Activated B cell treated with CpG ODN at 0.5 μM for 24 hours (primary cell): ENCODE data around the gene C9orf152. TPM values are rescaled to one million over a fixed set of nuclear protein-coding genes. Genes with fewer than 3 reads are reported as not detected.
"Not testable (repeated sequence)": the region's sequence is repeated elsewhere in the genome, so short reads cannot be mapped to it uniquely, and the experiment has no call there.

Source experiments
- ATAC-seq: fragments of 200-7000 bp; cut with Tn5 transposase; one replicate; pipeline ENCODE4 v1.10.0; 2021; ENCODE audit warnings: low read depth, mild to moderate bottlenecking, moderate library complexity
- CTCF ChIA-PET: fragments of 350-600 bp; sonication (Branson Sonifier 250); formaldehyde crosslinking; loops from one replicate; lab custom pipeline; 2021; ENCODE audit warnings: antibody characterized with exemption; lab: Charles Lee
- POLR2A ChIA-PET: fragments of 350-600 bp; sonication (Branson Sonifier 250); formaldehyde crosslinking; loops from one replicate; lab custom pipeline; 2021; ENCODE audit warnings: antibody characterized with exemption; lab: Charles Lee
- DNase-seq: peaks from one replicate; pipeline ENCODE4 v3.0.0; 2022
- H3K27ac Mint-ChIP-seq: one replicate; pipeline ENCODE4 v1.8.0; 2020; ENCODE audit warnings: mixed read lengths
- H3K27me3 Mint-ChIP-seq: one replicate; pipeline ENCODE4 v1.8.0; 2021; ENCODE audit warnings: mixed read lengths
- H3K36me3 Mint-ChIP-seq: one replicate; pipeline ENCODE4 v1.8.0; 2021; ENCODE audit warnings: low read depth, mixed read lengths
- H3K4me1 Mint-ChIP-seq: one replicate; pipeline ENCODE4 v1.8.0; 2021; ENCODE audit warnings: mixed read lengths
- H3K4me3 Mint-ChIP-seq: one replicate; pipeline ENCODE4 v1.8.0; 2020; ENCODE audit warnings: mild to moderate bottlenecking, mixed read lengths
- H3K9me3 Mint-ChIP-seq: one replicate; pipeline ENCODE4 v1.8.0; 2020; ENCODE audit warnings: mixed read lengths
- CTCF ChIP-seq: fragments of 200-600 bp; IDR thresholded peaks from one replicate; pipeline ENCODE4 v1.8.0; 2022; ENCODE audit warnings: antibody characterized with exemption, mild to moderate bottlenecking
- intact Hi-C: fragments of 100-400 bp; cut with micrococcal nuclease; formaldehyde crosslinking; loops from one replicate; pipeline ENCODE4 v1.15.1; 2024
- total RNA-seq: library from RNA; stranded (reverse); gene quantifications from 2 replicates; pipeline ENCODE4 v1.2.3, GENCODE V29; 2022

The C9orf152 gene
- total RNA-seq, 1 donor from 2014 or later: not detected

GRCh38 chr9:110198357-110198756, 9.6 kb downstream of the C9orf152 start:
- no peak for TF ChIP-seq CTCF
- no peak for ATAC-seq
- Mint-ChIP-seq H3K4me1 (no peaks in the 10 kb centered on the region), H3K36me3 (no peaks in the 10 kb centered on the region), H3K27ac (no peak overlapping the region), H3K9me3 (no peaks in the 10 kb centered on the region), H3K27me3 (no peaks in the 10 kb centered on the region), H3K4me3 (no peak overlapping the region)
- intact Hi-C loops: no loop called here
- ChIA-PET POLR2A (no interaction called here), CTCF (no interaction called here)
- DNase-seq: no peak

- Mint-ChIP-seq H3K36me3 (no peaks in the 10 kb centered on the region), H3K27me3 (no peaks in the 10 kb centered on the region), H3K9me3 (no peaks in the 10 kb centered on the region), H3K4me1 (no peaks in the 10 kb centered on the region), H3K27ac (no peak overlapping the region), H3K4me3 (no peak overlapping the region)
- ATAC-seq: no peak
- TF ChIP-seq CTCF: no peak
- POLR2A ChIA-PET: no interaction called here
- no peak for DNase-seq
- intact Hi-C loops: no loop called here
- CTCF ChIA-PET: no interaction called here
Measured at GRCh38 chr9:110197330-110198187, 10.4 kb downstream of the C9orf152 start.

DNA sequence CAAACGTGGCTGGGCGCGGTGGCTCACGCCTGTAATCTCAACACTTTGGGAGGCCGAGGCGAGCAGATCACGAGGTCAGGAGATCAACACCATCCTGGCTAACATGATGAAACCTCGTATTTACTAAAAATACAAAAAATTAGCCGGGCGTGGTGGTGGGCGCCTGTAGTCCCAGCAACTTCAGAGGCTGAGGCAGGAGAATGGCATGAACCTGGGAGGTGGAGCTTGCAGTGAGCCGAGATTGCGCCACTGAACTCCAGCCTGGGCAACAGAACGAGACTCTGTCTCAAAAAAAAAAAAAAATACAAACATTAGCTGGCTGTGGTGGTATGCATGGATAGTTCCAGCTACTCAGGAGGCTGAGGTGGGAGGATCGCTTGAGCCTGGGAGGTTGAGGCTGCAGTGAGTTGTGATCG, 11.9 kb downstream of the C9orf152 start:
- DNase-seq, H3K36me3 Mint-ChIP-seq, H3K4me1 Mint-ChIP-seq, H3K27ac Mint-ChIP-seq, H3K27me3 Mint-ChIP-seq, ATAC-seq, intact Hi-C loops, H3K9me3 Mint-ChIP-seq, H3K4me3 Mint-ChIP-seq: not testable (repeated sequence)
- ChIA-PET POLR2A (interaction anchor here (0.6 to 0.7 kb wide), 2 partner anchors 18 to 23 kb away, joined by 4 to 11 read pairs; no protein-coding TSS in a partner anchor), CTCF (interaction anchor here (1.3 kb wide), 1 partner anchor 13 kb away, joined by 4 read pairs; no protein-coding TSS in a partner anchor)

GRCh38 chr9:110192531-110193261, 15.3 kb downstream of the C9orf152 start:
- intact Hi-C loops: no loop called here
- ATAC-seq (no peak), DNase-seq (no peak)
- peaks cover 6% of the 10 kb centered on the region for H3K4me1 Mint-ChIP-seq
- no peaks in the 10 kb centered on the region for H3K27me3 Mint-ChIP-seq
- no peak overlapping the region for H3K4me3 Mint-ChIP-seq
- no peak for TF ChIP-seq CTCF
- CTCF ChIA-PET: interaction anchor here (0.9 to 1.5 kb wide), 2 partner anchors 9 to 24 kb away, joined by 3 to 4 read pairs; no protein-coding TSS in a partner anchor
- no peaks in the 10 kb centered on the region for H3K9me3 Mint-ChIP-seq
- H3K27ac Mint-ChIP-seq: no peak overlapping the region
- H3K36me3 Mint-ChIP-seq: no peaks in the 10 kb centered on the region
- POLR2A ChIA-PET: interaction anchor here (0.7 kb wide), 1 partner anchor 1044 kb away, joined by 3 read pairs; no protein-coding TSS in a partner anchor

DNA sequence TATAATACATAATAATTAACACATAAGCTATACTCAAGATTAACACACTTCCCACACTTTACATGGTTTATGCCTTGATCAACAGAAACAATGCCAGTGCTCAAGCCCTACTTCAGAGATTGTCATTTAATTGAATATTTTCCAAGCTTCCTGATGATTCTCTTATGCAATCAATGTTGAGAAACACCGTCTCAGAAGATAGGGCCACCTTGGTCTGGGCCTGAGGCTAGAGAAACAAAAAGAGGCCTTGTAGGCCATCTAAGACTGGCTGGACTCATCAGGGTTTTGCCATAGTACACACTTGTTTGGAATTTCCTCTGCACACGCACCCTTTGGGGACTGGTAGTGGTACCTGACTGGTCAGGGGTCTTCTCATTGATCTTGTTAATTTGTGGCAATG, 16.3 kb downstream of the C9orf152 start:
- intact Hi-C loops: no loop called here
- H3K27me3 Mint-ChIP-seq: no peaks in the 10 kb centered on the region
- H3K9me3 Mint-ChIP-seq: no peaks in the 10 kb centered on the region
- no peak overlapping the region for H3K27ac Mint-ChIP-seq
- H3K4me1 Mint-ChIP-seq: peaks cover 6% of the 10 kb centered on the region
- ChIA-PET POLR2A (no interaction called here), CTCF (no interaction called here)
- ATAC-seq (no peak), DNase-seq (no peak)
- H3K36me3 Mint-ChIP-seq: no peaks in the 10 kb centered on the region
- no peak overlapping the region for H3K4me3 Mint-ChIP-seq
- TF ChIP-seq CTCF: no peak
